ENCODE measurements around the gene CCNB1IP1.

DNA sequence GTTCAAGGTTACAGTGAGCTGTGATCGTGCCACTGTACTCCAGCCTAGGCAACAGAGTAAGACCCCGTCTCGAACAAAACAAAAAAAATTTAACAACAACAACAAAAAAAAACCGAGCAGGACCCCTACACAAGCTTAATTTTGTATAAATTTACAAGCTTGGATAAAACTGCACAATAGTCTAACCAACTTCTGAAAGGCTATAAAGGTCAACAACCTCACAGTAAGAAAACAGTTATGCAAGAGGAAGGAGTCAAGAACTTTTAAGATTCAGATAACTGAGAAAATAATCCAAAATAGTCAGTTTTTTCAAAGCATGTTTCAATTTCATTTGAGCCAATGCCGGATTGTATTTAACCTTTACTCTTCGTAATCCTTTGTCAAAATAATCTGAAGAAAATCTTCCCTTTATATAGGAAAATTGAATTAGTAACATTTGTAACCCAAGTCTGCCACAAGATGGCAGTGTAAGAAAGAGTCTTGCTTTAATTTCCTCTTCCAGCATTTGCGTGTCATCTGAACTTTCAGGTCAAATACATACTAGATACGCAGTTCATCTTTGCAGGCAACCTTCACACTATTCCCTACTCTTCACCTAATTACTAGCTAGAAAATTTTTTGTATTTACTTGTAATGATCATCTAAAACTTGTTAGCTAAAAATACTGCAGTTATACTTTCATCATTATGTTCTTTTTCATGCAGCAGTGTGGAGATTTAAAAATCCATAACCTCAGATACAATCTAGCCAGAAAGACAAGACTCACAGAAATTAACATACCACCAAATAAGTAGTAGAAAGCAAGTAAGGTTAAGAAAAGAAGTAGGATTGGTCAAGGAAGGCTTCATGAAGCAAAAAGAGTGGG, 5.8 kb downstream of the CCNB1IP1 start:
- TF ChIP-seq, protein P1, sequence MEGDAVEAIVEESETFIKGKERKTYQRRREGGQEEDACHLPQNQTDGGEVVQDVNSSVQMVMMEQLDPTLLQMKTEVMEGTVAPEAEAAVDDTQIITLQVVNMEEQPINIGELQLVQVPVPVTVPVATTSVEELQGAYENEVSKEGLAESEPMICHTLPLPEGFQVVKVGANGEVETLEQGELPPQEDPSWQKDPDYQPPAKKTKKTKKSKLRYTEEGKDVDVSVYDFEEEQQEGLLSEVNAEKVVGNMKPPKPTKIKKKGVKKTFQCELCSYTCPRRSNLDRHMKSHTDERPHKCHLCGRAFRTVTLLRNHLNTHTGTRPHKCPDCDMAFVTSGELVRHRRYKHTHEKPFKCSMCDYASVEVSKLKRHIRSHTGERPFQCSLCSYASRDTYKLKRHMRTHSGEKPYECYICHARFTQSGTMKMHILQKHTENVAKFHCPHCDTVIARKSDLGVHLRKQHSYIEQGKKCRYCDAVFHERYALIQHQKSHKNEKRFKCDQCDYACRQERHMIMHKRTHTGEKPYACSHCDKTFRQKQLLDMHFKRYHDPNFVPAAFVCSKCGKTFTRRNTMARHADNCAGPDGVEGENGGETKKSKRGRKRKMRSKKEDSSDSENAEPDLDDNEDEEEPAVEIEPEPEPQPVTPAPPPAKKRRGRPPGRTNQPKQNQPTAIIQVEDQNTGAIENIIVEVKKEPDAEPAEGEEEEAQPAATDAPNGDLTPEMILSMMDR (IDR thresholded peaks at IDR 0.05): peak; percentile 84
- TF ChIP-seq ZFX (IDR thresholded peaks at IDR 0.05; ENCODE audit: borderline replicate concordance): no peak

All from 22Rv1 (cell line).